Left lung (tissue), 10 donors: Measurements from ENCODE around the gene GLTPD2. TPM values are rescaled to one million over a fixed set of nuclear protein-coding genes. Genes with fewer than 3 reads are reported as not detected.
"Not testable (repeated sequence)": the region's sequence is repeated elsewhere in the genome, so short reads cannot be mapped to it uniquely, and the experiment has no call there.

ENCODE experiments used
- ATAC-seq: fragments of 200-7000 bp; cut with Tn5 transposase; one replicate; pipeline ENCODE4 v1.9.1; 2020; ENCODE audit warnings: moderate library complexity
- DNase-seq, 4 donors: peaks; one replicate each; pipeline ENCODE4 v3.0.0-alpha.2; 2013 to 2020
- H3K27ac ChIP-seq, 2 donors: fragments of 200-600 bp; sonication (generic) in 1 of 2; one replicate each; pipeline versions ENCODE4 v1.5.0 to v1.8.0; 2020 to 2021
- H3K27me3 ChIP-seq, 2 donors: fragments of 200-600 bp; sonication (generic) in 1 of 2; one replicate each; pipeline versions ENCODE4 v1.5.0 to v1.8.0; 2020 to 2021
- H3K36me3 ChIP-seq, 2 donors: fragments of 200-600 bp; sonication (generic) in 1 of 2; one replicate each; pipeline versions ENCODE4 v1.5.0 to v1.8.0; 2020 to 2021
- H3K4me1 ChIP-seq, 2 donors: fragments of 200-600 bp; one replicate each; pipeline ENCODE4 v1.8.0; 2021
- H3K4me3 ChIP-seq, 2 donors: fragments of 200-600 bp; sonication (generic) in 1 of 2; one replicate each; pipeline versions ENCODE4 v1.5.0 to v1.8.0; 2020 to 2021; ENCODE audit warnings: mild to moderate bottlenecking in 1 of 2
- H3K9me3 ChIP-seq, 2 donors: fragments of 200-600 bp; sonication (generic) in 1 of 2; one replicate each; pipeline versions ENCODE4 v1.5.0 to v1.8.0; 2020 to 2021
- CTCF ChIP-seq, 2 donors: fragments of 200-600 bp; sonication (generic) in 1 of 2; IDR thresholded peaks; one replicate each; pipeline versions ENCODE4 v1.5.0 to v1.8.0; 2021; ENCODE audit warnings: antibody characterized with exemption in 2 of 2
- intact Hi-C, 2 donors: fragments of 100-400 bp; cut with DNase I; formaldehyde crosslinking; loops; one replicate each; pipeline versions ENCODE4 v1.11.2 to v1.14.2; 2022
- polyA plus RNA-seq, 6 donors: library from polyadenylated mRNA; unstranded; fragments of 120-200 nt; gene quantifications; one replicate each; pipeline ENCODE4 v1.2.1, GENCODE V29; 2013; ENCODE audit not compliant: insufficient read length in 6 of 6
- total RNA-seq, 2 donors: library from RNA; stranded (reverse); fragmentation: NEBNext Ultra II Directional; extraction: Animal tissue kit (Norgen Biotek cat#: 25700); gene quantifications; one replicate each; pipeline ENCODE4 v1.2.1, GENCODE V29; 2021
- donor health status: DM: no; HTN: yes; CAD: no.
- donor health status: DM: no; HTN: no; CAD: no.

The GLTPD2 gene
- total and polyA plus RNA-seq, 8 donors, result 0.59 to 1.5 (median 0.99) TPM; not detected in 2

DNA sequence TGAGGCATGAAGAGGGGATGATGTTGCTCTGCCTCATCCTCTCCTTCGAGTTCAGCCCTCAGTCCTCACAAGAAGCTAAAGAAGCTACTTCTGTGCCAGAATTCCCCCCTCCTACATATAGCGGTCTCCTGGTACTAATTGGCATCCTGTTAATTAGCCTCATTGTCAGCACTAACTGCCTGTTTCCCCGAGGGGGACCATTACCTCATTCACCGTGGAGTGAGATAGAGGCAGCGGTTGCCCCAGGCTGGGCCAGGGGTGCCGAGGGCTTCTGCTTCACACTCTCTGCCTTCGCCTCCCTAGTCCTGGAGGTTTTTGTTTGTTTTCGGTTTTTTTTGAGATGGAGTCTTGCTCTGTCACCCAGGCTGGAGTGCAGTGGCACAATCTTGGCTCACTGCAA, 38.6 kb downstream of the GLTPD2 start:
- intact Hi-C loops, result no loop called here
- Histone ChIP-seq H3K4me1 (no peaks in the 10 kb centered on the region), H3K36me3 (peaks cover 0 to 12% of the 10 kb centered on the region in 2 donors), H3K4me3 (no peak overlapping the region), H3K9me3 (no peaks in the 10 kb centered on the region), H3K27me3 (no peaks in the 10 kb centered on the region), H3K27ac (no peak overlapping the region)
- ATAC-seq, result no peak
- no peak for TF ChIP-seq CTCF (IDR thresholded peaks at IDR 0.05)
- DNase-seq, result no peak

GRCh38 chr17:4832829-4833177, 44.0 kb downstream of the GLTPD2 start:
- Histone ChIP-seq H3K4me1 (peaks cover 15 to 42% of the 10 kb centered on the region in 2 donors), H3K27ac (peak overlapping the region; percentile 82 to 85), H3K4me3 (peak overlapping the region; percentile 68 to 97)
- H3K9me3 ChIP-seq, intact Hi-C loops, H3K27me3 ChIP-seq, DNase-seq, H3K36me3 ChIP-seq: not testable (repeated sequence)
- peak; percentile 2 for ATAC-seq

- DNase-seq (peak; percentile 90 to 99 (median 96)), ATAC-seq (peak; percentile 96)
- Histone ChIP-seq H3K9me3 (no peaks in the 10 kb centered on the region), H3K36me3 (peaks cover 0 to 7% of the 10 kb centered on the region in 2 donors), H3K4me1 (peaks cover 17 to 47% of the 10 kb centered on the region in 2 donors), H3K4me3 (peak within 1 kb of the TSS; percentile 68 to 97), H3K27me3 (no peaks in the 10 kb centered on the region), H3K27ac (peak within 1 kb of the TSS; percentile 82 to 85)
- intact Hi-C loops, result no loop called here
- no peak for TF ChIP-seq CTCF (IDR thresholded peaks at IDR 0.05)
These were observed 44.6 kb downstream of the GLTPD2 start, which contains the start of gene MINK1 for GRCh38 chr17:4833178-4833940. Gene MINK1, plus strand, starts transcription at chr17:4833340. Its CDS starts 244 bp downstream, at chr17:4833584.

DNA sequence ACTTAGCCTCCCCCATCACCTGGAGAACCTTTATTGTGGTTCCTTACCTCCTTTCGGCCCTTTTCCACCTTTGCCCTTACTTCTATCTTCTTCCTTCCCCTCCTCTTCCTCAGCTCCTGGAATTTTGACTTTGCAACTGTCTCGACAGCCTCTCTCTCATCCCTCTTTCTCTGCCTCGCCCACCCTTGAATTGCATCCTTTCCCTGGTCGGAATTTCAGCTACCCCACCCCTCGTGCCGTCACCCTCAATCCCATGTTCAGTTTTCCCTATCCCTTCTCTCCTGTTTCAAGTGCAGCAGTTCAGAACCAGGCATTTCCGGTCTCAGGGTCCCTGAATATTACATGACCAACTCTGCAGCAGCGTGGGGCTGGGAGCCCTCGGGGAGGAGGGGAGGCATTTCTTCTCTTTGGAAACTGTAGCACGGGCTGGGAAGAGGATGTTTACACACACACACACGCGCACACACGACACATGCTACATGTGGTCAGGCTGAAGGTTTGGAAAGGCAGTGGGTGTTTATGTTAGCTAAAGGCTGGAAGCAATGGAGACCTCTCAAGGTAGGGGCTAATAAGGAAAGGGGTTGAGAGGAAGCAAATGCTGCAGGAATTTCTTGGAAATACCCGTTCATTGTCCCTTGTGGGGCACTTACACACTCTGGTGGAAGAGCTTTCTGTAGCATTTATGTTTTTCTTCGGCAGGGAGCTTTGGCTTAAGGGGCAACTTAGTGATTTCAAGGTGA, 45.3 kb downstream of the GLTPD2 start:
- H3K27me3 ChIP-seq, result no peaks in the 10 kb centered on the region
- H3K9me3 ChIP-seq, result no peaks in the 10 kb centered on the region
- H3K27ac ChIP-seq, result peak overlapping the region; percentile 82 to 85
- peak in 3 of 4 donors; percentile 48 to 77 (median 63) for DNase-seq
- intact Hi-C loops, result no loop called here
- no peak for TF ChIP-seq CTCF (IDR thresholded peaks at IDR 0.05)
- peak overlapping the region; percentile 68 to 97 for H3K4me3 ChIP-seq
- H3K36me3 ChIP-seq, result peaks cover 0 to 11% of the 10 kb centered on the region in 2 donors
- H3K4me1 ChIP-seq, result peaks cover 17 to 47% of the 10 kb centered on the region in 2 donors
- peak; percentile 35 for ATAC-seq

DNA sequence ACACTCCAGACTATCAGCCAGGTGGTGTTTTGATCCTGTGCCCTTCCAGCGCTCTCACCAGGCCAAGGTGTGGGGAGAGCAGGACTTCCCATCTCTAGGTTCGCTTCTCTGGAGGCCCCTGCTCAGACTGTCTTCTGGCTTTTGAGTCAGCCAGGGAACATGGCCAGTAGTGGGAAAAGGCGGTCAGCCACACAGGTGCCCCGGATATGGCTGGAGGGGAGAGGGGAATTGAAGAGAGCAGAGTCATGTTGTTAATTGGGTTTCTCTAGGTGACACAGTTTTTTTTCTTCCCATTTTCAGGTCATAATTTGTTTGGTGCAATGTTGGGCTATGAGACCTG, 45.9 kb downstream of the GLTPD2 start:
- Histone ChIP-seq H3K9me3 (no peaks in the 10 kb centered on the region), H3K4me3 (peak overlapping the region in 1 of 2 donors; percentile 68), H3K36me3 (peaks cover 0 to 11% of the 10 kb centered on the region in 2 donors), H3K27ac (peak overlapping the region; percentile 82 to 85), H3K4me1 (peaks cover 17 to 51% of the 10 kb centered on the region in 2 donors), H3K27me3 (no peaks in the 10 kb centered on the region)
- DNase-seq, result no peak
- no peak for ATAC-seq
- intact Hi-C loops, result no loop called here
- TF ChIP-seq CTCF (IDR thresholded peaks at IDR 0.05), result no peak
